Posterior vena cava (tissue), 2 donors: ENCODE measurements around the gene GSPT1. TPM values are rescaled to one million over a fixed set of nuclear protein-coding genes. Genes with fewer than 3 reads are reported as not detected.
"Not testable (repeated sequence)": the region's sequence is repeated elsewhere in the genome, so short reads cannot be mapped to it uniquely, and the experiment has no call there.

Experiments used
- DNase-seq: peaks from one replicate; pipeline ENCODE4 v3.0.0-alpha.2; 2020; ENCODE audit warnings: low spot score
- intact Hi-C, 2 donors: fragments of 100-400 bp; cut with DNase I; formaldehyde crosslinking; loops; one replicate each; pipeline versions ENCODE4 v1.14.1 to v1.14.2; 2022 to 2023
- total RNA-seq, 2 donors: library from RNA; stranded (reverse); fragmentation: NEBNext Ultra II Directional; extraction: Animal tissue kit (Norgen Biotek cat#: 25700); gene quantifications; one replicate each; pipeline ENCODE4 v1.2.1, GENCODE V29; 2021
- donor health status: DM: yes; HTN: yes; CAD: no.
- donor health status: DM: yes; HTN: yes; CAD: no.

GSPT1 gene
- total RNA-seq, 2 donors from 2014 or later, result 76.2 to 77.2 TPM

- no peak for DNase-seq
- intact Hi-C loops, result no loop called here
Observed at GRCh38 chr16:11869353-11870228, 46.2 kb downstream of the GSPT1 start.

- no peak for DNase-seq
- intact Hi-C loops, result no loop called here
Observed at GRCh38 chr16:11868412-11868980, 47.3 kb downstream of the GSPT1 start.

GRCh38 chr16:11862489-11862888 lies 53.3 kb downstream of the GSPT1 start:
- intact Hi-C loops, result no loop called here
- DNase-seq, result no peak

GRCh38 chr16:11857161-11857560 lies 58.6 kb downstream of the GSPT1 start:
- intact Hi-C loops, result no loop called here

GRCh38 chr16:11852092-11852809 lies 63.5 kb downstream of the GSPT1 start:
- intact Hi-C loops, result no loop called here
- peak; percentile 82 for DNase-seq

More at GRCh38 chr16:11857161-11857560, 58.6 kb downstream of the GSPT1 start:
- DNase-seq, result no peak

- peak; percentile 98 for DNase-seq
- intact Hi-C loops, result no loop called here
Observed at GRCh38 chr16:11851294-11852091, 64.3 kb downstream of the GSPT1 start, which contains the start of gene RSL1D1. TSS of gene RSL1D1 (minus strand) at chr16:11851542. CDS start at chr16:11851512, 30 bp downstream.

GRCh38 chr16:11848842-11849241 lies 66.9 kb downstream of the GSPT1 start:
- no peak for DNase-seq
- intact Hi-C loops, result no loop called here

- no peak for DNase-seq
- intact Hi-C loops, result no loop called here
Observed at GRCh38 chr16:11844499-11844898, 71.3 kb downstream of the GSPT1 start.

GRCh38 chr16:11843861-11844260 lies 71.9 kb downstream of the GSPT1 start:
- intact Hi-C loops, result no loop called here
- DNase-seq, result no peak

GRCh38 chr16:11843206-11843605 lies 72.5 kb downstream of the GSPT1 start:
- no peak for DNase-seq
- intact Hi-C loops, result no loop called here

- DNase-seq, result no peak
- intact Hi-C loops, result no loop called here
Observed at GRCh38 chr16:11841026-11841425, 74.7 kb downstream of the GSPT1 start.

- DNase-seq, result no peak
- intact Hi-C loops, result no loop called here
Observed at GRCh38 chr16:11836650-11837244, 79.0 kb downstream of the GSPT1 start.

- DNase-seq, result no peak
- intact Hi-C loops, result no loop called here
Observed at GRCh38 chr16:11835891-11836649, 79.7 kb downstream of the GSPT1 start.

- no peak for DNase-seq
- intact Hi-C loops, result no loop called here
Observed at GRCh38 chr16:11835309-11835708, 80.4 kb downstream of the GSPT1 start.

- DNase-seq, result no peak
- intact Hi-C loops, result no loop called here
Observed at GRCh38 chr16:11833951-11834695, 81.6 kb downstream of the GSPT1 start.

- intact Hi-C loops, result no loop called here
- no peak for DNase-seq
Observed at GRCh38 chr16:11828696-11829095, 87.1 kb downstream of the GSPT1 start.

- intact Hi-C loops, DNase-seq: not testable (repeated sequence)
Observed at GRCh38 chr16:11825520-11826165, 90.1 kb downstream of the GSPT1 start.
